DOHH2 (cell line): ENCODE results near the gene KDSR.

ENCODE experiments used
- CTCF ChIP-seq: fragments of 200-600 bp; sonication (generic); IDR thresholded peaks from one replicate; pipeline ENCODE4 v1.5.1; 2014; ENCODE audit warnings: antibody characterized with exemption, mild to moderate bottlenecking, low read depth, low read length; ENCODE audit not compliant: poor library complexity, severe bottlenecking
- EZH2phosphoT487 ChIP-seq: fragments of 200-600 bp; sonication (generic); IDR thresholded peaks from 2 replicates; pipeline ENCODE4 v1.6.1; 2017; ENCODE audit warnings: borderline replicate concordance, mild to moderate bottlenecking, antibody characterized with exemption, low read length, moderate library complexity, mixed read lengths

- TF ChIP-seq CTCF (no peak), EZH2phosphoT487 (no peak)
These were observed 79.2 kb downstream of the KDSR start for GRCh38 chr18:63287691-63288220.
